ENCODE measurements around the gene CLTA. TPM values are rescaled to one million over a fixed set of nuclear protein-coding genes. Genes with fewer than 3 reads are reported as not detected.

The CLTA gene
- total RNA-seq, 2 experiments from 2014 or later, result 150 to 171 TPM

DNA sequence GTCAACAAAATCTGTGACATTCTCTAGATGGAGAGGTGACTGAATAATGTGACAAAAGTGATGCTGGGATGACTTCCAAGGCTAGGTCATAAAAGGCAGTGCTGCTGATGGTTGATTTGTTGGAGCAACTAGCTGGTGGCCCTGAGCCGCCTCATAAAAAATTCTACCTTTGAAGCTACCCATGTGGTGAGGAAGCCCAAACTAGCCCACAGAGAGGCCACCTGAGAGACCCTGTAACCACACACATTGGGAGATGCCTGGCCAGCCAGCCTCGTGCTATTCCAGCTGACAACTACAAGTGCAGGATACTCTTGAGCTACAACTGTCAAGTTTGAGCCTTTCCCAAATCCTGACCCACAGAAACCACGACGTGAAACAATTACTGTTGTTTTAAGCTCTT, 22.7 kb downstream of the CLTA start:
- ChIA-PET CTCF (ENCODE audit: unreplicated experiment) (no interaction called here), POLR2A (interaction anchor here (0.9 to 1.3 kb wide), 2 partner anchors 11 to 23 kb away, joined by 3 to 9 read pairs; no protein-coding TSS in a partner anchor)
- Histone ChIP-seq H4K20me1 (ENCODE audit: insufficient read depth, low read length) (peaks cover 6% of the 10 kb centered on the region; the same call in 1 of the 2 replicates), H3K36me3 (ENCODE audit: insufficient read depth, low read length) (peaks cover 95% of the 10 kb centered on the region), H3K27ac (ENCODE audit: low read depth, low read length, poor library complexity, severe bottlenecking) (no peak overlapping the region), H3K9me2 (ENCODE audit: insufficient read depth, low read length) (no peaks in the 10 kb centered on the region), H3K9me3 (ENCODE audit: low read length) (no peaks in the 10 kb centered on the region), H3K4me2 (ENCODE audit: low read length) (no peak overlapping the region), H2AFZ (ENCODE audit: low read length) (no peak overlapping the region), H3K79me2 (ENCODE audit: insufficient read depth, low read depth, low read length) (peaks cover 5% of the 10 kb centered on the region; the same call in 1 of the 2 replicates), H3K4me3 (ENCODE audit: low read depth, low read length, poor library complexity, severe bottlenecking) (no peak overlapping the region), H3K4me1 (ENCODE audit: insufficient read depth, low read length, poor library complexity, severe bottlenecking) (no peaks in the 10 kb centered on the region)
- TF ChIP-seq EZH2phosphoT487 (IDR thresholded peaks at IDR 0.05; ENCODE audit: borderline replicate concordance, low read depth, low read length) (no peak), CTCF (conservative IDR thresholded peaks at IDR 0.05; ENCODE audit: low read length) (no peak)
- no peak for DNase-seq (ENCODE audit: low spot score)
- intact Hi-C loops (cut with micrococcal nuclease; ENCODE audit: unreplicated experiment), result no loop called here
- no TSS peak for BruUV-seq (replicated peaks)

GRCh38 chr9:36213989-36214388, 23.3 kb downstream of the CLTA start:
- POLR2A ChIA-PET, result interaction anchor here (1.3 kb wide), 1 partner anchor 12 kb away, joined by 9 read pairs; no protein-coding TSS in a partner anchor
- Histone ChIP-seq H3K9me2 (ENCODE audit: insufficient read depth, low read length) (no peaks in the 10 kb centered on the region), H3K79me2 (ENCODE audit: insufficient read depth, low read depth, low read length) (no peaks in the 10 kb centered on the region; the same call in 1 of the 2 replicates), H3K4me3 (ENCODE audit: low read depth, low read length, poor library complexity, severe bottlenecking) (no peak overlapping the region), H4K20me1 (ENCODE audit: insufficient read depth, low read length) (peaks cover 6% of the 10 kb centered on the region; the same call in 1 of the 2 replicates), H3K4me2 (ENCODE audit: low read length) (no peak overlapping the region), H3K36me3 (ENCODE audit: insufficient read depth, low read length) (peaks cover 95% of the 10 kb centered on the region), H3K4me1 (ENCODE audit: insufficient read depth, low read length, poor library complexity, severe bottlenecking) (no peaks in the 10 kb centered on the region), H3K9me3 (ENCODE audit: low read length) (no peaks in the 10 kb centered on the region), H2AFZ (ENCODE audit: low read length) (no peak overlapping the region), H3K27ac (ENCODE audit: low read depth, low read length, poor library complexity, severe bottlenecking) (no peak overlapping the region)
- no peak for DNase-seq (ENCODE audit: low spot score)
- intact Hi-C loops (cut with micrococcal nuclease; ENCODE audit: unreplicated experiment), result no loop called here
- CTCF ChIA-PET (ENCODE audit: unreplicated experiment), result no interaction called here
- TF ChIP-seq CTCF (conservative IDR thresholded peaks at IDR 0.05; ENCODE audit: low read length), result no peak
- TF ChIP-seq EZH2phosphoT487 (IDR thresholded peaks at IDR 0.05; ENCODE audit: borderline replicate concordance, low read depth, low read length), result no peak
- no TSS peak for BruUV-seq (replicated peaks)

- CTCF ChIA-PET (ENCODE audit: unreplicated experiment), result no interaction called here
- H3K9me2 ChIP-seq (ENCODE audit: insufficient read depth, low read length), result no peaks in the 10 kb centered on the region
- H4K20me1 ChIP-seq (ENCODE audit: insufficient read depth, low read length), result peaks cover under 1% of the 10 kb centered on the region; the same call in 1 of the 2 replicates
- H3K79me2 ChIP-seq (ENCODE audit: insufficient read depth, low read depth, low read length), result no peaks in the 10 kb centered on the region
- intact Hi-C loops (cut with micrococcal nuclease; ENCODE audit: unreplicated experiment), result no loop called here
- POLR2A ChIA-PET, result no interaction called here
- BruUV-seq (replicated peaks), result no TSS peak
- H3K36me3 ChIP-seq (ENCODE audit: insufficient read depth, low read length), result peaks cover 95% of the 10 kb centered on the region
- no peak overlapping the region for H3K27ac ChIP-seq (ENCODE audit: low read depth, low read length, poor library complexity, severe bottlenecking)
- H2AFZ ChIP-seq (ENCODE audit: low read length), result no peak overlapping the region
- DNase-seq (ENCODE audit: low spot score), result no peak
- H3K4me1 ChIP-seq (ENCODE audit: insufficient read depth, low read length, poor library complexity, severe bottlenecking), result no peaks in the 10 kb centered on the region
- TF ChIP-seq EZH2phosphoT487 (IDR thresholded peaks at IDR 0.05; ENCODE audit: borderline replicate concordance, low read depth, low read length) (no peak), CTCF (conservative IDR thresholded peaks at IDR 0.05; ENCODE audit: low read length) (no peak)
- no peak overlapping the region for H3K4me3 ChIP-seq (ENCODE audit: low read depth, low read length, poor library complexity, severe bottlenecking)
- no peaks in the 10 kb centered on the region for H3K9me3 ChIP-seq (ENCODE audit: low read length)
- no peak overlapping the region for H3K4me2 ChIP-seq (ENCODE audit: low read length)
Measured at GRCh38 chr9:36214571-36214970, 23.9 kb downstream of the CLTA start.
